Vagina (tissue), 2 donors: ENCODE results near the gene TGFBR3. TPM values are rescaled to one million over a fixed set of nuclear protein-coding genes. Genes with fewer than 3 reads are reported as not detected.

Source experiments
- DNase-seq, 2 donors: peaks; one replicate each; pipeline ENCODE4 v3.0.0-alpha.2; 2017; ENCODE audit errors: extremely low spot score in 2 of 2
- H3K27ac ChIP-seq: fragments of 200-600 bp; sonication (generic); one replicate; pipeline ENCODE4 v1.5.1; 2019
- H3K27me3 ChIP-seq: fragments of 200-600 bp; sonication (generic); one replicate; pipeline ENCODE4 v1.5.1; 2019
- H3K36me3 ChIP-seq, 2 donors: fragments of 200-600 bp; sonication (generic); one replicate each; pipeline ENCODE4 v1.5.1; 2017 to 2019
- H3K4me1 ChIP-seq: fragments of 200-600 bp; sonication (generic); one replicate; pipeline ENCODE4 v1.5.1; 2019
- H3K4me3 ChIP-seq, 2 donors: fragments of 200-600 bp; sonication (generic); 1 replicate in 1 of 2; 2 replicates in 1 of 2; pipeline ENCODE4 v1.5.1; 2016 to 2019
- H3K9me3 ChIP-seq: fragments of 200-600 bp; sonication (generic); one replicate; pipeline ENCODE4 v1.5.1; 2019
- CTCF ChIP-seq, 3 experiments: fragments of 450-650 bp in 2 of 3; fragments of 200-600 bp in 1 of 3; sonication (generic) in 1 of 3; IDR thresholded peaks; one replicate each; pipeline ENCODE4 v1.5.1; 2017 to 2019; ENCODE audit warnings: antibody characterized with exemption in 3 of 3, mild to moderate bottlenecking in 2 of 3, moderate library complexity in 2 of 3
- POLR2A ChIP-seq, 2 donors: fragments of 450-650 bp; IDR thresholded peaks; one replicate each; pipeline ENCODE4 v1.6.1; 2017; ENCODE audit warnings: antibody characterized with exemption in 2 of 2, mild to moderate bottlenecking in 2 of 2, moderate library complexity in 2 of 2
- POLR2AphosphoS5 ChIP-seq, 2 donors: sonication (generic); formaldehyde crosslinking; IDR thresholded peaks; one replicate each; pipeline ENCODE4 v1.9.0; 2017; ENCODE audit warnings: antibody characterized with exemption in 2 of 2, mild to moderate bottlenecking in 2 of 2, low read depth in 1 of 2; ENCODE audit not compliant: insufficient read depth in 1 of 2
- intact Hi-C: fragments of 100-400 bp; cut with DNase I; formaldehyde crosslinking; loops from one replicate; pipeline ENCODE4 v1.15.1; 2023
- total RNA-seq: library from RNA; depleted of rRNA; stranded (reverse); fragments of >200 nt; gene quantifications from one replicate; pipeline ENCODE4 v1.2.3, GENCODE V29; 2016

Gene TGFBR3
- total RNA-seq, 1 donor from 2014 or later, result 221 TPM

- no peaks in the 10 kb centered on the region for H3K9me3 ChIP-seq
- intact Hi-C loops, result no loop called here
- H3K27me3 ChIP-seq, result no peaks in the 10 kb centered on the region
- H3K36me3 ChIP-seq, result peaks cover 0 to under 1% of the 10 kb centered on the region in 2 donors
- peaks cover 43% of the 10 kb centered on the region for H3K4me1 ChIP-seq
- no peak for DNase-seq
- no peak overlapping the region for H3K4me3 ChIP-seq
- TF ChIP-seq POLR2AphosphoS5 (IDR thresholded peaks at IDR 0.05; ENCODE audit: insufficient read depth in 1 of 2, low read depth in 1 of 2) (no peak), POLR2A (IDR thresholded peaks at IDR 0.05) (no peak), CTCF (IDR thresholded peaks at IDR 0.05) (no peak)
- H3K27ac ChIP-seq, result peak overlapping the region; percentile 42
Observed at GRCh38 chr1:91697416-91697815, 188.5 kb downstream of the TGFBR3 start.

DNA sequence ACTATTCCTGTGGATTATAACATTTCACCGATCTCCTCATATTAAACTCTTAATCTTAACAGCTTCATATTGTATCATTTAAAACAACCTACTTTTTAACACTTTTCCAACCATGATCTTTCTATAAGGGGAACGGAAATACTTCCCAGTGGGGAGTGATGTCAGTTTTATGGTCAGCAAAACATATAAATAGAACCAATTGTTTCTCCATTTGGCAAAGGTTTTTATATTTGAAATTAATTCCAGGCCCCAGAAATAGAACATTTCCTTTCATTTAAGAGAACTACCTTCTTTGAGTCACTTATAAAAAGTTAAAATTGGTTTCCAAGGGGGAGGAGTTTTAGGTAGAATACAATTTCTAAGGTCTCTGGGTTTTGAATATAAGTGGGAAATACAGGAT, 189.6 kb downstream of the TGFBR3 start:
- Histone ChIP-seq H3K4me3 (no peak overlapping the region), H3K36me3 (no peaks in the 10 kb centered on the region), H3K27me3 (no peaks in the 10 kb centered on the region), H3K9me3 (no peaks in the 10 kb centered on the region), H3K27ac (peak overlapping the region; percentile 42), H3K4me1 (peaks cover 36% of the 10 kb centered on the region)
- intact Hi-C loops, result no loop called here
- TF ChIP-seq POLR2A (IDR thresholded peaks at IDR 0.05) (no peak), CTCF (IDR thresholded peaks at IDR 0.05) (no peak), POLR2AphosphoS5 (IDR thresholded peaks at IDR 0.05; ENCODE audit: insufficient read depth in 1 of 2, low read depth in 1 of 2) (peak in 1 of 2 donors; percentile 55)
- DNase-seq, result no peak

DNA sequence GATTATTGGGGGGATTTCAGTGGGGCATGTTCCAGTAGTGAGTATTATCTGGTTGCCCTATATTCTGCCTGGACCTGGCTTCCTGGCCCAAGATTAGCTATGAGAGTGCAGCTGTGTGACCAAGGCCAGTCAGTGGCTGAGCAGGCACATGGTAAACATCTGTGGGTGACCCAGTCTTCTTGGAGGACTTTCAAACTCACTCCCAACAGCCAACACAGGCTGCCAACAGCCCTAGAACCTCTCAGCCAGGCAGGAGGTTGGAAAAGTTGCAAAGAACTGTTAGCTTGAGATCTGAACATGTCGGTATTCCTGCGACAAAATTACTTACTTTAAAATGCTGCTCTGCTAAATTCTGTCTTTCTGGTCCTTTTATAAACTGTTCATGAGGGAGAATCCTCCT, 192.4 kb downstream of the TGFBR3 start:
- peak overlapping the region; percentile 68 for H3K27ac ChIP-seq
- H3K27me3 ChIP-seq, result no peaks in the 10 kb centered on the region
- no peak for TF ChIP-seq CTCF (IDR thresholded peaks at IDR 0.05)
- no peak for TF ChIP-seq POLR2A (IDR thresholded peaks at IDR 0.05)
- TF ChIP-seq POLR2AphosphoS5 (IDR thresholded peaks at IDR 0.05; ENCODE audit: insufficient read depth in 1 of 2, low read depth in 1 of 2), result no peak
- DNase-seq, result no peak
- no peaks in the 10 kb centered on the region for H3K9me3 ChIP-seq
- H3K4me3 ChIP-seq, result no peak overlapping the region
- intact Hi-C loops, result no loop called here
- peaks cover 26% of the 10 kb centered on the region for H3K4me1 ChIP-seq
- H3K36me3 ChIP-seq, result no peaks in the 10 kb centered on the region

DNA sequence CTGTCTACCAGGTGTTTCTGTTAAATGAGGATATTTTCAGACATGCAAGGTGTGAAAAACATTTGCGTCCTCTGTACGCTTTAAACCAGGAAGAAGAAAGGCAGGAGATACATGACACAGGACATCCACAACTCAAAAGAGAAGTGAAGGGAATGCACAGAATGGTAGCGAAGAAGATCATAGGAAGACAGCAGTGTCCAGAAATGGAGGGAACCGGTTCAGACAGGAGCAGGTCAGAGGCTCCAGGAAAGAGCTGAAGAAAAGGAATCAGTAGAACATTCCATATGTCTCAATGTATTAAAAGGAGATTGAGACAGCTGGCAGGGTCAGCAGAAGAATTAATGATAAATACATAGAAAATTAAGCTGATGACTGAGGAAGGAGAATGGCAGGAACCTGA, 194.4 kb downstream of the TGFBR3 start:
- H3K4me3 ChIP-seq, result no peak overlapping the region
- TF ChIP-seq POLR2A (IDR thresholded peaks at IDR 0.05), result no peak
- TF ChIP-seq POLR2AphosphoS5 (IDR thresholded peaks at IDR 0.05; ENCODE audit: insufficient read depth in 1 of 2, low read depth in 1 of 2), result no peak
- no peak for TF ChIP-seq CTCF (IDR thresholded peaks at IDR 0.05)
- H3K36me3 ChIP-seq, result peaks cover 0 to 6% of the 10 kb centered on the region in 2 donors
- no peak for DNase-seq
- H3K4me1 ChIP-seq, result peaks cover 23% of the 10 kb centered on the region
- H3K9me3 ChIP-seq, result no peaks in the 10 kb centered on the region
- H3K27me3 ChIP-seq, result no peaks in the 10 kb centered on the region
- no peak overlapping the region for H3K27ac ChIP-seq
- intact Hi-C loops, result no loop called here

GRCh38 chr1:91689641-91690481, 196.1 kb downstream of the TGFBR3 start:
- no peak overlapping the region for H3K4me3 ChIP-seq
- no peaks in the 10 kb centered on the region for H3K27me3 ChIP-seq
- no peak for DNase-seq
- no peaks in the 10 kb centered on the region for H3K9me3 ChIP-seq
- TF ChIP-seq POLR2AphosphoS5 (IDR thresholded peaks at IDR 0.05; ENCODE audit: insufficient read depth in 1 of 2, low read depth in 1 of 2) (peak in 1 of 2 donors; percentile 49), CTCF (IDR thresholded peaks at IDR 0.05) (no peak), POLR2A (IDR thresholded peaks at IDR 0.05) (no peak)
- peaks cover 39% of the 10 kb centered on the region for H3K4me1 ChIP-seq
- intact Hi-C loops, result loop anchor here (2.0 kb wide), 1 partner anchor 195 kb away; no protein-coding TSS in a partner anchor
- peak overlapping the region; percentile 79 for H3K27ac ChIP-seq
- H3K36me3 ChIP-seq, result peaks cover 0 to 6% of the 10 kb centered on the region in 2 donors
